Spleen (tissue), 11 donors: ENCODE data around the gene SEC61A1. TPM values are rescaled to one million over a fixed set of nuclear protein-coding genes. Genes with fewer than 3 reads are reported as not detected.

Experiments used
- DNase-seq: peaks from one replicate; pipeline ENCODE4 v3.0.0-alpha.2; 2020
- H3K27ac ChIP-seq, 8 donors: fragments of 200-600 bp; sonication (generic) in 7 of 8; 1 replicate in 4 of 8; 2 replicates in 4 of 8; pipeline versions ENCODE4 v1.5.0 to v1.8.0; 2016 to 2021; ENCODE audit warnings: inconsistent platforms in 4 of 8, mild to moderate bottlenecking in 4 of 8, moderate library complexity in 1 of 8
- H3K27me3 ChIP-seq, 7 donors: fragments of 200-600 bp; sonication (generic) in 6 of 7; replicated peaks in 1 of 7; 1 replicate in 4 of 7; 2 replicates in 3 of 7; pipeline versions ENCODE4 v1.5.0 to v1.8.0; 2016 to 2021; ENCODE audit warnings: inconsistent platforms in 3 of 7, mild to moderate bottlenecking in 1 of 7
- H3K36me3 ChIP-seq, 6 donors: fragments of 200-600 bp; sonication (generic) in 5 of 6; 1 replicate in 4 of 6; 2 replicates in 2 of 6; pipeline versions ENCODE4 v1.5.0 to v1.8.0; 2016 to 2021; ENCODE audit warnings: inconsistent platforms in 2 of 6
- H3K4me1 ChIP-seq, 6 donors: fragments of 200-600 bp; sonication (generic) in 5 of 6; 1 replicate in 3 of 6; 2 replicates in 3 of 6; pipeline versions ENCODE4 v1.5.0 to v1.8.0; 2016 to 2021; ENCODE audit warnings: inconsistent platforms in 3 of 6
- H3K4me3 ChIP-seq, 8 donors: fragments of 200-600 bp; sonication (generic) in 7 of 8; 1 replicate in 4 of 8; 2 replicates in 4 of 8; pipeline versions ENCODE4 v1.5.0 to v1.8.0; 2016 to 2021; ENCODE audit warnings: inconsistent platforms in 4 of 8, mild to moderate bottlenecking in 4 of 8, moderate library complexity in 2 of 8
- H3K9me3 ChIP-seq, 8 donors: fragments of 200-600 bp; sonication (generic) in 7 of 8; 1 replicate in 4 of 8; 2 replicates in 4 of 8; pipeline versions ENCODE4 v1.5.0 to v1.8.0; 2016 to 2021; ENCODE audit warnings: inconsistent platforms in 4 of 8
- CTCF ChIP-seq, 11 experiments: fragments of 200-600 bp in 7 of 11; fragments of 450-650 bp in 4 of 11; sonication (generic) in 4 of 11; IDR thresholded peaks in 8 of 11; conservative IDR thresholded peaks in 3 of 11; 1 replicate in 7 of 11; 2 replicates in 4 of 11; pipeline versions ENCODE4 v1.4.0 to v1.8.0; 2016 to 2021; ENCODE audit warnings: antibody characterized with exemption in 11 of 11, inconsistent platforms in 4 of 11, mild to moderate bottlenecking in 1 of 11
- POLR2A ChIP-seq, 3 donors: fragments of 450-650 bp; IDR thresholded peaks; one replicate each; pipeline ENCODE4 v1.5.1; 2017; ENCODE audit warnings: antibody characterized with exemption in 3 of 3, mild to moderate bottlenecking in 1 of 3
- POLR2AphosphoS5 ChIP-seq, 3 donors: sonication (generic); formaldehyde crosslinking; IDR thresholded peaks; one replicate each; pipeline ENCODE4 v1.5.1; 2017; ENCODE audit warnings: antibody characterized with exemption in 3 of 3
- WGBS, 5 donors: extraction: QIAGEN DNeasy Blood & Tissue Kit in 3 of 5; methylation state at CpG; one replicate each; pipeline versions ENCODE4 v1.1.5 to v1.1.7; 2013 to 2018; 5-methylcytosine and 5-hydroxymethylcytosine counted together
- intact Hi-C: fragments of 100-400 bp; cut with DNase I; formaldehyde crosslinking; loops from one replicate; pipeline ENCODE4 v1.15.0; 2023; ENCODE audit warnings: low total_unique reads
- polyA plus RNA-seq, 3 donors: library from polyadenylated mRNA; stranded (reverse); fragments of 200-250 nt; gene quantifications; one replicate each; pipeline ENCODE4 v1.2.1, GENCODE V29; 2013
- total RNA-seq, 7 donors: library from RNA; depleted of rRNA in 3 of 7; stranded (reverse); fragments of >200 nt in 3 of 7; fragmentation: NEBNext Ultra II Directional in 4 of 7; extraction: Animal tissue kit (Norgen Biotek cat#: 25700) in 4 of 7; gene quantifications; one replicate each; pipeline versions ENCODE4 v1.1.0 to v1.2.1, GENCODE V29; 2016 to 2021
- donor health status: healthy with polysubstance abuse.
- donor health status: DM: no; HTN: no; CAD: no; lungs with moderate emphysema.
- donor health status: DM: no; HTN: no; CAD: no.
- donor health status: Bipolar disorder and iron deficiency.
- donor health status: healthy.
- donor health status: DM: no; HTN: no; CAD: no.
- donor health status: DM: yes; HTN: yes; CAD: no.

SEC61A1 gene
- total and polyA plus RNA-seq, 10 donors: 49.0 to 136 (median 114) TPM

GRCh38 chr3:128040041-128040440 lies 12.2 kb upstream of the SEC61A1 start:
- Histone ChIP-seq H3K4me3 (no peak overlapping the region), H3K27ac (no peak overlapping the region), H3K4me1 (no peaks in the 10 kb centered on the region), H3K36me3 (no peaks in the 10 kb centered on the region), H3K27me3 (no peaks in the 10 kb centered on the region), H3K9me3 (no peaks in the 10 kb centered on the region)
- DNase-seq: no peak
- WGBS, 5 donors: 70 to 91% (median 87%) methylated on average over 3 of the region's 3 CpGs
- TF ChIP-seq POLR2AphosphoS5 (IDR thresholded peaks at IDR 0.05) (no peak), POLR2A (IDR thresholded peaks at IDR 0.05) (no peak), CTCF (IDR thresholded peaks at IDR 0.05 in 8 of 11, conservative IDR thresholded peaks at IDR 0.05 in 3 of 11) (no peak)
- intact Hi-C loops: no loop called here

GRCh38 chr3:128040660-128041059 lies 11.6 kb upstream of the SEC61A1 start:
- Histone ChIP-seq H3K27ac (no peak overlapping the region), H3K4me3 (no peak overlapping the region), H3K36me3 (no peaks in the 10 kb centered on the region), H3K27me3 (no peaks in the 10 kb centered on the region), H3K4me1 (no peaks in the 10 kb centered on the region), H3K9me3 (no peaks in the 10 kb centered on the region)
- TF ChIP-seq POLR2A (IDR thresholded peaks at IDR 0.05) (no peak), POLR2AphosphoS5 (IDR thresholded peaks at IDR 0.05) (no peak), CTCF (IDR thresholded peaks at IDR 0.05 in 8 of 11, conservative IDR thresholded peaks at IDR 0.05 in 3 of 11) (no peak)
- intact Hi-C loops: no loop called here
- 0 to 93% (median 77%) methylated on average over 1 of the region's 1 CpG for WGBS, 5 donors
- no peak for DNase-seq

GRCh38 chr3:128041344-128041743 lies 10.9 kb upstream of the SEC61A1 start:
- no peak overlapping the region for H3K4me3 ChIP-seq
- no peaks in the 10 kb centered on the region for H3K36me3 ChIP-seq
- no peak for DNase-seq
- no peaks in the 10 kb centered on the region for H3K9me3 ChIP-seq
- 63 to 92% (median 89%) methylated on average over 1 of the region's 1 CpG for WGBS, 5 donors
- no peaks in the 10 kb centered on the region for H3K4me1 ChIP-seq
- H3K27me3 ChIP-seq: no peaks in the 10 kb centered on the region
- H3K27ac ChIP-seq: no peak overlapping the region
- no peak for TF ChIP-seq POLR2A (IDR thresholded peaks at IDR 0.05)
- no peak for TF ChIP-seq CTCF (IDR thresholded peaks at IDR 0.05 in 8 of 11, conservative IDR thresholded peaks at IDR 0.05 in 3 of 11)
- intact Hi-C loops: no loop called here

DNA sequence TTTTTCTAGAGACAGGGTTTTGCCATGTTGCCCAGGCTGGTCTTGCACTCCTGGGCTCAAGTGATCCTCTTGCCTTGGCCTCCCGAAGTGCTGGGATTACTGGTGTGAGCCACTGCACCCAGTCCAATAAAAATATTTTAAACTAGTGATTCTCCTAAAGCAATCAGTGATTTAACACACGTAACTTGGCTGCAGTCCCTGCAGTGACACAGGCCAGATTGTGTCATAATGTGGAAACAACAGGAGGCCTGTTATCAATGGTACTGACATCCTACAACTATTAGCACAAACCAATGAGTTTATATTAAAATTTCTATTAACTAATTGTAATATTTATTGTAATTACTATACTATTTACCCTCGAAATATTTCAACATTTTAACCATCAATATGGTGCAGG lies 1.6 kb upstream of the SEC61A1 start:
- intact Hi-C loops: no loop called here
- no peak for DNase-seq
- peaks cover 21 to 40% (median 37%) of the 10 kb centered on the region in 6 donors for H3K4me1 ChIP-seq
- no peak overlapping the region for H3K27ac ChIP-seq
- H3K36me3 ChIP-seq: peaks cover 0 to 23% (median 7%) of the 10 kb centered on the region in 6 donors
- WGBS, 5 donors: 85 to 93% (median 89%) methylated on average over 3 of the region's 3 CpGs
- no peaks in the 10 kb centered on the region for H3K27me3 ChIP-seq
- no peak overlapping the region for H3K4me3 ChIP-seq
- TF ChIP-seq CTCF (IDR thresholded peaks at IDR 0.05 in 8 of 11, conservative IDR thresholded peaks at IDR 0.05 in 3 of 11) (no peak), POLR2A (IDR thresholded peaks at IDR 0.05) (no peak), POLR2AphosphoS5 (IDR thresholded peaks at IDR 0.05) (no peak)
- no peaks in the 10 kb centered on the region for H3K9me3 ChIP-seq
